ENCODE results near the gene VPS37C.
"Not testable (repeated sequence)": the region's sequence is repeated elsewhere in the genome, so short reads cannot be mapped to it uniquely, and the experiment has no call there.

The VPS37C gene

GRCh38 chr11:61174273-61174672 lies 13.0 kb upstream of the VPS37C start:
- FAIRE-seq: no peak

- no peak for FAIRE-seq
Measured at GRCh38 chr11:61173456-61173855, 12.2 kb upstream of the VPS37C start.

GRCh38 chr11:61172888-61173287 lies 11.7 kb upstream of the VPS37C start:
- FAIRE-seq: no peak

GRCh38 chr11:61172356-61172755 lies 11.1 kb upstream of the VPS37C start:
- no peak for FAIRE-seq

- no peak for FAIRE-seq
Measured at GRCh38 chr11:61171907-61172306, 10.7 kb upstream of the VPS37C start.

- FAIRE-seq: no peak
Measured at GRCh38 chr11:61170566-61170965, 9.3 kb upstream of the VPS37C start.

- no peak for FAIRE-seq
Measured at GRCh38 chr11:61168800-61169199, 7.6 kb upstream of the VPS37C start.

GRCh38 chr11:61168042-61168688 lies 6.9 kb upstream of the VPS37C start:
- FAIRE-seq: no peak

GRCh38 chr11:61166331-61166730 lies 5.1 kb upstream of the VPS37C start:
- FAIRE-seq: not testable (repeated sequence)

GRCh38 chr11:61165785-61166184 lies 4.6 kb upstream of the VPS37C start:
- not testable (repeated sequence) for FAIRE-seq

- FAIRE-seq: no peak
Measured at GRCh38 chr11:61164606-61165424, 3.6 kb upstream of the VPS37C start.

GRCh38 chr11:61163714-61164605 lies 2.7 kb upstream of the VPS37C start:
- no peak for FAIRE-seq

- FAIRE-seq: no peak
Measured at GRCh38 chr11:61163021-61163420, 1.8 kb upstream of the VPS37C start.

- no peak for FAIRE-seq
Measured at GRCh38 chr11:61162092-61162941, 1.1 kb upstream of the VPS37C start.

- no peak for FAIRE-seq
Measured at GRCh38 chr11:61160487-61161189, 588 bp downstream of the VPS37C start.

GRCh38 chr11:61158691-61159381 lies 2.4 kb downstream of the VPS37C start:
- no peak for FAIRE-seq

- no peak for FAIRE-seq
Measured at GRCh38 chr11:61157743-61158142, 3.5 kb downstream of the VPS37C start.

GRCh38 chr11:61155741-61156140 lies 5.5 kb downstream of the VPS37C start:
- FAIRE-seq: no peak

GRCh38 chr11:61155312-61155711 lies 5.9 kb downstream of the VPS37C start:
- FAIRE-seq: no peak

- no peak for FAIRE-seq
Measured at GRCh38 chr11:61154528-61154927, 6.7 kb downstream of the VPS37C start.

GRCh38 chr11:61153593-61154095 lies 7.6 kb downstream of the VPS37C start:
- FAIRE-seq: no peak
